ENCODE data around the gene KRT20. TPM values are rescaled to one million over a fixed set of nuclear protein-coding genes. Genes with fewer than 3 reads are reported as not detected.

The KRT20 gene, protein sequence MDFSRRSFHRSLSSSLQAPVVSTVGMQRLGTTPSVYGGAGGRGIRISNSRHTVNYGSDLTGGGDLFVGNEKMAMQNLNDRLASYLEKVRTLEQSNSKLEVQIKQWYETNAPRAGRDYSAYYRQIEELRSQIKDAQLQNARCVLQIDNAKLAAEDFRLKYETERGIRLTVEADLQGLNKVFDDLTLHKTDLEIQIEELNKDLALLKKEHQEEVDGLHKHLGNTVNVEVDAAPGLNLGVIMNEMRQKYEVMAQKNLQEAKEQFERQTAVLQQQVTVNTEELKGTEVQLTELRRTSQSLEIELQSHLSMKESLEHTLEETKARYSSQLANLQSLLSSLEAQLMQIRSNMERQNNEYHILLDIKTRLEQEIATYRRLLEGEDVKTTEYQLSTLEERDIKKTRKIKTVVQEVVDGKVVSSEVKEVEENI
- under 1 TPM in 1 of 5 donors, not detected in 4; 0.47 TPM for total RNA-seq
- total RNA-seq (2013) = not detected
- total RNA-seq = 0 to 0.06 (median 0) reads per million in 29 experiments

DNA sequence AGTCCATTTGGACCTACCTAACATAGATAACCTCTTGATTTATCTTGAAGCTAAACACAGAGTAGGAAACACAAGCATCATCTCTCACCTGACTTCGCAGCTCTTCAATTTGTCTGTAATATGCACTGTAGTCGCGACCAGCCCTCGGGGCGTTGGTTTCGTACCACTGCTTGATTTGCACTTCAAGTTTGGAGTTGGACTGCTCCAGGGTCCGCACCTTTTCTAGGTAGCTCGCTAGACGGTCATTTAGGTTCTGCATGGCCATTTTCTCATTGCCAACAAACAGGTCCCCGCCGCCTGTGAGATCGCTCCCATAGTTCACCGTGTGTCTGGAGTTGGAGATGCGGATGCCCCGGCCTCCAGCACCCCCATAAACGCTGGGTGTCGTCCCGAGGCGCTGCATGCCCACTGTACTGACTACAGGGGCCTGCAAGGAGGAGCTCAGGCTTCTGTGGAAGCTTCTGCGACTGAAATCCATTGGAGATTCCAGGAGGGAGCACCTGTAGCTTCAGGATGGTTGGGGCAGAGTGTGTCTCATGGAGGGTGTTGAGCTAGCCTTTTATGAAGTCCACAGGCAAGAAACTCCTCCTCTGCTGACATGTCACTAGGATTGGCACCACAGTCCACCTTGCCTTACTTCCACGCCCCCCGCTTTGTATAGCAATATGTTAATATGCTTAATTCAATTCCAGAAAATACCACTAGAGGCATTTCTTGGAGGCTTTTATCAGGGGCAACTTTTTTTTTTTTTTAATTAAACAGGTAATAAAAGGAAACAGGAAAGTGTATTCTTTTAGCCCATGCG, at the start of gene KRT20:
Gene KRT20, minus strand, starts transcription at position 535 of the 805 bp plus-strand sequence. Its CDS starts 57 bp downstream, at position 478.
- no peaks in the 10 kb centered on the region for H3K9me3 Mint-ChIP-seq
- Histone ChIP-seq H3K4me1 (ENCODE audit: control insufficient read depth in 1 of 2, extremely low read depth in 1 of 2, insufficient read depth in 2 of 2, low read length in 2 of 2) (no peaks in the 10 kb centered on the region), H3K9me3 (no peaks in the 10 kb centered on the region), H3K27me3 (replicated peaks in 1 of 2; ENCODE audit: control insufficient read depth in 2 of 2, extremely low read depth in 1 of 2, insufficient read depth in 2 of 2, low read length in 1 of 2) (peaks cover 0 to 11% of the 10 kb centered on the region in 2 experiments), H3K27ac (ENCODE audit: low read length) (no peak within 1 kb of the TSS), H3K4me3 (ENCODE audit: control insufficient read depth in 1 of 2, extremely low read depth in 1 of 2, low read length in 1 of 2) (no peak within 1 kb of the TSS), H3K36me3 (ENCODE audit: control insufficient read depth in 2 of 2, extremely low read depth in 1 of 2, insufficient read depth in 1 of 2, low read length in 1 of 2) (no peaks in the 10 kb centered on the region)
- DNase-seq = no peak
- H3K27ac Mint-ChIP-seq = no peak within 1 kb of the TSS
- POLR2A ChIA-PET = no interaction called here
- H3K4me3 Mint-ChIP-seq = no peak within 1 kb of the TSS
- WGBS (ENCODE audit: insufficient coverage) = 96% methylated on average over 10 of the region's 23 CpGs
- no peaks in the 10 kb centered on the region for H3K36me3 Mint-ChIP-seq
- no peaks in the 10 kb centered on the region for H3K4me1 Mint-ChIP-seq
- CTCF ChIA-PET = interaction anchor here in 1 of 2 donors (0.5 kb wide), 1 partner anchor 63 kb away, joined by 14 read pairs; the partner anchor contains the start of gene KRT10
- H3K27me3 Mint-ChIP-seq = peaks cover 27 to 39% of the 10 kb centered on the region in 2 donors
- no peak for ATAC-seq (replicated peaks in 1 of 4)

DNA sequence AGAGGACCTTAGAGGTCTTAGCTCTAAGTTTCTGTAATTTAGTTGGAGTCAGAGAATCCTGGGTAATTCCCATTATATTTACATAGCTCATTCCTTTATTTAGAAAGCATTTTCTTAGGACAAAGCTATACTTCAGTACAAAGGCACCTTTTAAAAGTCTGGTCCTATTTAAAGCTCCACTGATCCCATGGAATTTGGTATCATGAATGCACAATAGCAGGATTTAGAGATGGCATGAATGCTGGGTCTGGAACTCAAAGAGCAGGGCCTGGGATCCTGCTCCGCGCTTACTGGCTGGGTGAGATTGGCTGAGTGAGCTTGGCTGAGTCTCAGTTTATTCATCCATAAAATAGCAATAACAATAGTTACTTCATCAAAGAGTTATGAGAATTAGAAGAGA, 47.6 kb upstream of the KRT20 start:
- no peak for ATAC-seq (replicated peaks in 1 of 4)
- Mint-ChIP-seq H3K27me3 (peaks cover 26 to 40% of the 10 kb centered on the region in 2 donors), H3K4me3 (no peak overlapping the region), H3K4me1 (no peaks in the 10 kb centered on the region), H3K27ac (no peak overlapping the region), H3K36me3 (no peaks in the 10 kb centered on the region), H3K9me3 (no peaks in the 10 kb centered on the region)
- peaks cover 0 to 2% of the 10 kb centered on the region in 2 experiments for H3K4me1 ChIP-seq (ENCODE audit: control insufficient read depth in 1 of 2, extremely low read depth in 1 of 2, insufficient read depth in 2 of 2, low read length in 2 of 2)
- ChIA-PET CTCF (no interaction called here), POLR2A (interaction anchor here in 1 of 2 donors (1.0 kb wide), 1 partner anchor 17 kb away, joined by 5 read pairs; no protein-coding TSS in a partner anchor)
- no peak overlapping the region for H3K4me3 ChIP-seq (ENCODE audit: control insufficient read depth in 1 of 2, extremely low read depth in 1 of 2, low read length in 1 of 2)
- no peaks in the 10 kb centered on the region for H3K9me3 ChIP-seq
- DNase-seq = no peak
- peaks cover 2 to 12% of the 10 kb centered on the region in 2 experiments for H3K27me3 ChIP-seq (replicated peaks in 1 of 2; ENCODE audit: control insufficient read depth in 2 of 2, extremely low read depth in 1 of 2, insufficient read depth in 2 of 2, low read length in 1 of 2)
- no peak overlapping the region for H3K27ac ChIP-seq (ENCODE audit: low read length)
- no peaks in the 10 kb centered on the region for H3K36me3 ChIP-seq (ENCODE audit: control insufficient read depth in 2 of 2, extremely low read depth in 1 of 2, insufficient read depth in 1 of 2, low read length in 1 of 2)
- no CpG with 5 or more reads among the region's 2 CpGs for WGBS (ENCODE audit: insufficient coverage)

DNA sequence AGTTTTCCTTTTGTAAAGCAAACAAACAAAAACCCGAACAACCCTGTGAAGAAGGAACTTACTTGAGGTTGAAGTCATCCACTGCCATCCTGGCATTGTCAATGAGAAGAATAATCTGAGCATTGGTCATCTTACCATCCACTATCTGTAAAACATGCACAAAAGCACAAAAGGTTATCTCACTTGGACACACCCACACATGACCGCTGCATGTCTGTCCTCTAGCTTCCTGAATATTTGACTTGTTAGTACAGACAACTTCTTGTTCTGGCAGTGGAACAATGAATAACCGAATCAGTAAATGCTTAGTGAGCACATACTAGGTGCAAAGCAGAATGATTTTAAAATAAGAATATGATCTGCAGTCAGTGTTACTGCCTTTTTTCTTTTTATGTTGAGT, 46.3 kb upstream of the KRT20 start:
- Histone ChIP-seq H3K9me3 (no peaks in the 10 kb centered on the region), H3K36me3 (ENCODE audit: control insufficient read depth in 2 of 2, extremely low read depth in 1 of 2, insufficient read depth in 1 of 2, low read length in 1 of 2) (no peaks in the 10 kb centered on the region), H3K27ac (ENCODE audit: low read length) (no peak overlapping the region), H3K4me3 (ENCODE audit: control insufficient read depth in 1 of 2, extremely low read depth in 1 of 2, low read length in 1 of 2) (no peak overlapping the region), H3K27me3 (replicated peaks in 1 of 2; ENCODE audit: control insufficient read depth in 2 of 2, extremely low read depth in 1 of 2, insufficient read depth in 2 of 2, low read length in 1 of 2) (peaks cover 2 to 11% of the 10 kb centered on the region in 2 experiments), H3K4me1 (ENCODE audit: control insufficient read depth in 1 of 2, extremely low read depth in 1 of 2, insufficient read depth in 2 of 2, low read length in 2 of 2) (peaks cover 0 to 2% of the 10 kb centered on the region in 2 experiments)
- no peaks in the 10 kb centered on the region for H3K4me1 Mint-ChIP-seq
- no peaks in the 10 kb centered on the region for H3K36me3 Mint-ChIP-seq
- H3K27ac Mint-ChIP-seq = no peak overlapping the region
- H3K27me3 Mint-ChIP-seq = peaks cover 30 to 45% of the 10 kb centered on the region in 2 donors
- CTCF ChIA-PET = no interaction called here
- H3K9me3 Mint-ChIP-seq = no peaks in the 10 kb centered on the region
- DNase-seq (no peak), ATAC-seq (replicated peaks in 1 of 4) (no peak)
- POLR2A ChIA-PET = interaction anchor here in 1 of 2 donors (1.0 kb wide), 1 partner anchor 19 kb away, joined by 5 read pairs; no protein-coding TSS in a partner anchor
- WGBS (ENCODE audit: insufficient coverage) = 78% methylated on average over 3 of the region's 3 CpGs
- no peak overlapping the region for H3K4me3 Mint-ChIP-seq

DNA sequence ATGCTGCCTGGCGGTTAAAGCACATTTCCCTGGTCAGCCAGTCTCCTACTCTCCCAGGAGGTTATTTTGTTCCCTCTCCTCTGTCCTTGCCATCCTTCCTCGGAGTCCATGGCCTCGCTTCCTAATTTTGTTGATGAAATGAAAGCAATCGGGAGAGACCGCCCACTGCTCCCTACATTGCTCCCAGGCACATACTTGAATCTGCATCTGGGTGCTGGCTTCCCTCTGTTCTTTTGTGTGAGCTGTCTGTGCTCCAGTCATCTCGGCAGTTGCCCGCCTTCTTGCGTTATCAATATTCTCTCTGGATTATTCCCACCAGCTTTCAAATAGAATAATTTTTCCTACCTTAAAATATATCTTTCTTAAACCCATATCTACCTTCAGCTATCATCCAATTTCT, 41.3 kb upstream of the KRT20 start:
- no peaks in the 10 kb centered on the region for H3K4me1 ChIP-seq (ENCODE audit: control insufficient read depth in 1 of 2, extremely low read depth in 1 of 2, insufficient read depth in 2 of 2, low read length in 2 of 2)
- no peaks in the 10 kb centered on the region for H3K36me3 ChIP-seq (ENCODE audit: control insufficient read depth in 2 of 2, extremely low read depth in 1 of 2, insufficient read depth in 1 of 2, low read length in 1 of 2)
- H3K27me3 ChIP-seq (replicated peaks in 1 of 2; ENCODE audit: control insufficient read depth in 2 of 2, extremely low read depth in 1 of 2, insufficient read depth in 2 of 2, low read length in 1 of 2) = peaks cover 0 to 10% of the 10 kb centered on the region in 2 experiments
- H3K27ac ChIP-seq (ENCODE audit: low read length) = no peak overlapping the region
- WGBS (ENCODE audit: insufficient coverage) = 87% methylated on average over 5 of the region's 8 CpGs
- Mint-ChIP-seq H3K9me3 (no peaks in the 10 kb centered on the region), H3K27me3 (peaks cover 18 to 32% of the 10 kb centered on the region in 2 donors), H3K36me3 (no peaks in the 10 kb centered on the region), H3K27ac (no peak overlapping the region), H3K4me3 (no peak overlapping the region), H3K4me1 (peaks cover 2 to 8% (median 4%) of the 10 kb centered on the region in 3 donors)
- H3K9me3 ChIP-seq = no peaks in the 10 kb centered on the region
- H3K4me3 ChIP-seq (ENCODE audit: control insufficient read depth in 1 of 2, extremely low read depth in 1 of 2, low read length in 1 of 2) = no peak overlapping the region
- DNase-seq (no peak), ATAC-seq (replicated peaks in 1 of 4) (no peak)
- CTCF ChIA-PET = no interaction called here
- POLR2A ChIA-PET = no interaction called here

DNA sequence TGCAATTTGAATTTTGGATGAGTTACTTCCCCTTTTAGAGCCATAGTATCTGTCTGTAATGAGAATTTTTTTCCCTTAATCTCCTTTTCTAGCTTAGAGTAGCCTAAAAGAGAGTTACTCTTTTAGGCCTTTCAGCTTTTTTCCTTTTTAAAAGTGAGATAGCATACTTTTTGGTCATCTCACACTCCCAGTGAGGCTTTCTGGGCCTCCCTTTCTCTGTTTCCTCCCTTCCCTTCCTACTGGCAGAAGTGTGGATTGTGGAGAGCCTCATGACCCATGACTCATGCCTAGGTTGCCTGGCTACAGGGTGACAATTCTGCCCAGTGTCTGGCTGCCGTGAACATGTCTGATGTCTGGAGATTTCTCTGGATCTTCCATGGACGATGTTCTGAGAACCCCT, 37.2 kb upstream of the KRT20 start:
- ChIA-PET CTCF (no interaction called here), POLR2A (interaction anchor here in 1 of 2 donors (0.5 kb wide), 1 partner anchor 24 kb away, joined by 6 read pairs; no protein-coding TSS in a partner anchor)
- Mint-ChIP-seq H3K4me3 (no peak overlapping the region), H3K9me3 (no peaks in the 10 kb centered on the region), H3K4me1 (peaks cover 7 to 12% (median 9%) of the 10 kb centered on the region in 3 donors), H3K27me3 (peaks cover 17 to 22% of the 10 kb centered on the region in 2 donors), H3K36me3 (no peaks in the 10 kb centered on the region), H3K27ac (no peak overlapping the region)
- no peaks in the 10 kb centered on the region for H3K9me3 ChIP-seq
- no peaks in the 10 kb centered on the region for H3K36me3 ChIP-seq (ENCODE audit: control insufficient read depth in 2 of 2, extremely low read depth in 1 of 2, insufficient read depth in 1 of 2, low read length in 1 of 2)
- no peak overlapping the region for H3K4me3 ChIP-seq (ENCODE audit: control insufficient read depth in 1 of 2, extremely low read depth in 1 of 2, low read length in 1 of 2)
- WGBS (ENCODE audit: insufficient coverage) = 80% methylated on average over 2 of the region's 2 CpGs
- DNase-seq (no peak), ATAC-seq (replicated peaks in 1 of 4) (no peak)
- no peaks in the 10 kb centered on the region for H3K4me1 ChIP-seq (ENCODE audit: control insufficient read depth in 1 of 2, extremely low read depth in 1 of 2, insufficient read depth in 2 of 2, low read length in 2 of 2)
- peaks cover 2 to 11% of the 10 kb centered on the region in 2 experiments for H3K27me3 ChIP-seq (replicated peaks in 1 of 2; ENCODE audit: control insufficient read depth in 2 of 2, extremely low read depth in 1 of 2, insufficient read depth in 2 of 2, low read length in 1 of 2)
- no peak overlapping the region for H3K27ac ChIP-seq (ENCODE audit: low read length)

DNA sequence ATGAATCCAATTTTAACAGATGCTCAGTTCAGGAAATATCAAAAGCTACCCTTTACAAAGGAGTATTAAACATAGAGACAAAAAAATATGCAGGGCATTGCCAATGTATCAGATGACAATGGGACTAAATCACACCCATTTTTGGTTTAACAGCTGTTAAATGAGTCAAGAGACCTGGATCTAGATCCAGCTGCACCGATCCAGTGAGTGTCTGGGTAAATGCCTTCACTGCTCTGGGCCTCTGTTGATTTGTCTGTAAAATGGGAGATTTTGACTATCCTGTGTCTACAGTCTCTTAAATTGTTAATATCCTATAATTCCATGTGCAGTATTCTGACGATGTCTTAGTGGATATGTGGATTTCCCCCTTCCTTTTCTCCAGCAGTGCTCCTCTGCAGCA, 36.0 kb upstream of the KRT20 start:
- no peak overlapping the region for H3K27ac Mint-ChIP-seq
- peaks cover 2 to 8% of the 10 kb centered on the region in 2 experiments for H3K27me3 ChIP-seq (replicated peaks in 1 of 2; ENCODE audit: control insufficient read depth in 2 of 2, extremely low read depth in 1 of 2, insufficient read depth in 2 of 2, low read length in 1 of 2)
- no CpG with 5 or more reads among the region's 2 CpGs for WGBS (ENCODE audit: insufficient coverage)
- H3K36me3 ChIP-seq (ENCODE audit: control insufficient read depth in 2 of 2, extremely low read depth in 1 of 2, insufficient read depth in 1 of 2, low read length in 1 of 2) = no peaks in the 10 kb centered on the region
- ChIA-PET POLR2A (interaction anchor here in 1 of 2 donors (0.6 to 0.7 kb wide), 2 partner anchors 624 to 728 kb away, joined by 6 to 8 read pairs; no protein-coding TSS in a partner anchor), CTCF (interaction anchor here in 1 of 2 donors (0.7 kb wide), 1 partner anchor 646 kb away, joined by 3 read pairs; no protein-coding TSS in a partner anchor)
- no peak for DNase-seq
- no peak overlapping the region for H3K4me3 Mint-ChIP-seq
- H3K27me3 Mint-ChIP-seq = peaks cover 6 to 11% of the 10 kb centered on the region in 2 donors
- H3K4me1 ChIP-seq (ENCODE audit: control insufficient read depth in 1 of 2, extremely low read depth in 1 of 2, insufficient read depth in 2 of 2, low read length in 2 of 2) = no peaks in the 10 kb centered on the region
- H3K4me3 ChIP-seq (ENCODE audit: control insufficient read depth in 1 of 2, extremely low read depth in 1 of 2, low read length in 1 of 2) = no peak overlapping the region
- H3K9me3 Mint-ChIP-seq = no peaks in the 10 kb centered on the region
- H3K9me3 ChIP-seq = no peaks in the 10 kb centered on the region
- no peak overlapping the region for H3K27ac ChIP-seq (ENCODE audit: low read length)
- peaks cover 7 to 12% (median 9%) of the 10 kb centered on the region in 3 donors for H3K4me1 Mint-ChIP-seq
- ATAC-seq (replicated peaks in 1 of 4) = no peak
- no peaks in the 10 kb centered on the region for H3K36me3 Mint-ChIP-seq
